HG03521 (cell line): ENCODE measurements around the gene TTC39B.

Experiments used
- ATAC-seq: cut with Tn5 transposase; IDR thresholded peaks from one replicate; pipeline ENCODE4 v1.9.1; 2021; ENCODE audit warnings: mild to moderate bottlenecking, moderate library complexity; ENCODE audit not compliant: unreplicated experiment

The TTC39B gene

DNA sequence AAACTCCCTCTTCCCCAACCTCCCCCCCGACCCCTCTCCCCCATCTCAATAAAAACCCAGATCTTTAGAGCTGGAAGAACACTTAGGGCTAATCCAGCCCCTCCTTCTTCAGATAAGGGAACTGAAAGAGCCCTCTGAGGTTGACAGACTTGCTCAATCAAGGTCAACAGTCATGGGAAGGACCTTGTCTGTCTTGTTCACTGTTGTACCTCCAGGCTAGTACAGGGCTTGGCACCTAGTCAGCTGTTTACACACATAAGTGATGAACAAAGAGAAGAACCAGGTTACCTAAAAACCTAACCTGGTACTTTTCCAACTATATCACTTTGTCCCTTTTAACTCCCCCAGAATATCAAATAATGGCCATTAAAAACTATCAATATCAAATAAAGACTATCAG, 2.4 kb downstream of the TTC39B start:
- no peak for ATAC-seq

GRCh38 chr9:15300218-15300617, 6.8 kb downstream of the TTC39B start:
- ATAC-seq = no peak

DNA sequence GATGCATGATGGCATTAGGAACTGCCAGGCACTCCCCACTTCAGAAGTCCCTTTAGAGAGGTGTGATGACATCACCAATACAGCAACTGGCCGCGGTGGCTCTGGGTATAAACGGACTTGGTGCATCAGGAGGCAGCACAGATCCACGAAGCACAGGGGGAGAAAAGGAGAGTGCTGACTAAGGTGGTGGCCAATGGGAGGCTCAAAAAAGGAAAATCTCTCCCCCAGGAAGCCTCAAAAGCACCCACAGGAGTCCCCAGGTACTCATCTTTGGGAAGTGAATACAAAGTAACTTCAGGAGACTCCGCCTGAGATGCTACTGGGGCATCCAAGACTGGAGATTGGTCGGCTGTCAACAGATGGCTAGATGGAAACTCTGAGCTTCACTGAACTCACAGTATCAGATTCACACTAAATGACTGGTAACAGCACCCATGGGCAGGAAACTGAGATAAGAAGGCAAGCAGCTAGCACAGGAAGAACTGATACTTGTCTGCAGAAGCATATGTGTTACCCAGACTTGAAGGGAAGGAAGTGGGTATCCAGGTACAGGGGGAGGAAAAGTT, 7.6 kb downstream of the TTC39B start:
- ATAC-seq = peak; percentile 80

- no peak for ATAC-seq
Observed at GRCh38 chr9:15298362-15298761, 8.7 kb downstream of the TTC39B start.

DNA sequence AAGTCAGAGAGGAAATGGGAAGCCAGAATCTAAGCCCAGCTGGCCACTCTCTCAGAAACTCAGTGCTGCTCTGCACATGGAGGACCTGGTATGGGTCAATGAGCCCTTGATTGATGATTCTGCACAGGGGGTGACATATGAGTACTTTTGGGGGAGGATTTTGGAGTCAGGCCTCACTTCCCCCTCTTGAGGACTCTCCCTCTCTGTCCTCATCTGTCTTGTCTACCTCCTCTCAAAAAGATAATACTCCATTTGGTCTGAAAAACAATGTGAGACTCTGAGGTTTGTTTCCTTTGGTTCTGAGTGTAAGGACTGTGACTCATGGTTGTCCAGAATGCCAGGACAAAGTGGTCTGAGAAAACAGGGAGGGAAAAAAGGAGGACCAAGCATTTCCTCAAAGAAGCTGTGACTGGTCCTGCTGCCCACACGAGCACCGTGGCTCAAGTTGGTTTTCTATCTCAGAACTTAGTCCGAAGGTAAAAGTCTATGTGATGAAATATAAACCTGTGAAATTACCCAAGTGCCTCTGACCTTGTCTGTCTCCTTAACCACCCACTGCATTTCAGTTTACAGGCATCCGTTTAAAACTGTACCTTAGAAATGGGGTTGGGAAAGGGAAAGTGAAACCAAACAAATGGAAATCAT, 11.1 kb downstream of the TTC39B start:
- ATAC-seq = no peak

DNA sequence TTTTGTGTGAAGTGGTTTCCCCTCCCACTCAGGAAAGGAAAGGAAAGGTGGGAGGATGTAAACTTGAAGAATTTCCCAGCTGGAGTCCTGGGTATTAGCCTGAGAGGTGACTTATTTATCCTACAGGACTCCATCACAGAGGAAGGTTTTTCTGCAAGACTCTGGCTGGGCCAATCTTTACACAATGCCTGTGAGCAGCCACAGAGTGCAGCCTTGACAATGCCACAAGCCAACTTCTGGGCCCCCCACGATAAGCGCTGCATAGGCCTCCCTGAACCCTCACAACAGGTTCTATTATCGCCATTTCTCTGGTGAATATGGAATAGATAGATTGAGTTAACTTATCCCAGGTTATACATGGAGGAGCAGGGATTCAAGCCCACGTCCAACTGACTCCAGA, 12.4 kb downstream of the TTC39B start:
- no peak for ATAC-seq

- ATAC-seq = no peak
Observed at GRCh38 chr9:15293804-15294316, 13.2 kb downstream of the TTC39B start.

DNA sequence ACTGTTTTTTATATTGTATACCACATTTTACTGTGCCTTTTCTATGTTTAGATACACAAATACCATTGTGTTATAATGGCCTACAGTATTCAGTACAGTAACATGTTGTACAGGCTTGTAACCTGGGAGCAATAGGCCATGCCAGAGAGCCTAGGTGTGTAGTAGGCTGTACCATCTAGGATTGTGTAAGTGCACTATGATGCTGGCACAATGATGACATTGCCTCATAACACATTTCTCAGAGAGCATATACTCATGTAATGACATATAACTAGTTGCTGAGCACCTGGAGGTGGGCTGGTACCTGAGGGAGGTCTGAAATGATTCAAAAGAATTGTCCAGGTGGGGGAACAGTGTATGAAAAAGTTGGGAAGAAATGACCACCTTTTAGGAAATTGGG, 13.9 kb downstream of the TTC39B start:
- ATAC-seq = no peak

- no peak for ATAC-seq
Observed at GRCh38 chr9:15289603-15290002, 17.4 kb downstream of the TTC39B start.

GRCh38 chr9:15287309-15287708, 19.7 kb downstream of the TTC39B start:
- no peak for ATAC-seq

GRCh38 chr9:15286161-15286821, 20.7 kb downstream of the TTC39B start:
- no peak for ATAC-seq

GRCh38 chr9:15282567-15283285, 24.3 kb downstream of the TTC39B start:
- no peak for ATAC-seq

DNA sequence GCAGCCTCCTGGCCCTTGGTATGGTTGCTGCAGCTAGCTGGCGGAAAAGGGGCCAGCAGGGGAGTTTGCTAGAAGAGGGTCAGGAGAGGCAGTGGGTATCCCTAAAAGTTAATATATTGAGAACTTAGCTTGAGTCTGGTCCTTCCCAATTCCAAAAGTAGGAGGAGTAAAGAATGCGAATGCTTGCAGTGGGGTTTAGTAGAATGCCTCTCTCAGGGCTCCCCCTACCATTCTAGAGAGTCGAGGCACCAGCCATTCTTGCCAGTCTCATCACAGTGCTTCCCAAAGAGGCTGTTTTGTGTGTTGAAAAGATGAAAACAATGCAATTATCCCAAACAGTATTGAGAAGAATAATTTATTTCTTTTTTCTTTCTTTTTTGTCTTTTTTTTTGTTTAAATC, 26.4 kb downstream of the TTC39B start:
- no peak for ATAC-seq

- ATAC-seq = no peak
Observed at GRCh38 chr9:15278839-15279238, 28.2 kb downstream of the TTC39B start.

- ATAC-seq = no peak
Observed at GRCh38 chr9:15278091-15278687, 28.8 kb downstream of the TTC39B start.

DNA sequence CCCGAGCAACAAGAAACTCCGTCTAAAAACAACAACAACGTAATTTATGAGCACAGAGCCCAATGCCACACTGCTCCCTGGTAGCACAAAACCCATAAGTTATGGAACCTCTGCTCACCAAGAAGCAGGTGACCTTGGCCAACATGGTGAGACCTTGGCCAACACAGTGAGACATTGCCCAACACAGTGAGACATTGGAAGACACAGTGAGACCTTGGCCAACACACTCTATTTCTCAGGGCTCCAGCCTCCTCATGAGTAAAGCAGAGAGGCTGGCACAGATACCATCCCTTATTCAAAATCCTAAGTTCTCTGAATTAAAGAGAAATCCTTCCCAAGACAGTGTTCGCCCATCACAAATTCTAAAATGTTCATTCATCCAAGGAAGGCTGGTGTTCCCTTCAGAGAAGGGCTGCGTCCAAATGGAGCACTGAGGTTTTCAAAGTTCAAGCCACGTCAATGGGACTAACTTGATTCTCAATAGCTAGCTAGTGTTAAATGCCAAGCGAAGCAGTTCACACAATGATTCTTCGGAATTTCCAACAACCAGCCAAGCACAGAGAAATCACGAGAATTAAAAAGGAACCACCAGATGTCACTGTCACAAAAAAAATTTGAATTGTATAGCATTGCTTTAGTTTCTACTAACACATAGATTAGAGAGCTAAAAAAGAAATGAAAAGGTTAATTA, 29.5 kb downstream of the TTC39B start:
- ATAC-seq = no peak

GRCh38 chr9:15276328-15276938, 30.6 kb downstream of the TTC39B start:
- no peak for ATAC-seq

DNA sequence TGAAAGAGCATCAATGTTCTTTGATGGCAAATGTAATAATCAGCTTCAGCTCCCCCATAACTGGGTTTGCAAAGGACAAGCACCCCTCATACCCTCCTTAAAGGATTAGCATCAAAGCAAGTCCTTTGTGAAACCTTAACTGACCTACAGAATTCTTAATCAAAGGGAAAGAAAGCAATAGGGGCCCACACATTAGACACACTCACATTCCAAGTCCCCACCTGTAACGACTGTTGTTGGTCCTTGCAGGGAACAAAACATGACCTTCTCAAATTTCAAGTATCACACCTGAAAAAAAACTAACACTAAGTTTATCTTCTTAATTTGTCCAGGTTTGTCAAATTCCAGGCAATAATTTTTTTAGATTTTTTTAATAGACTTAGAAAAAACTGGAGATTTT, 32.6 kb downstream of the TTC39B start:
- no peak for ATAC-seq

DNA sequence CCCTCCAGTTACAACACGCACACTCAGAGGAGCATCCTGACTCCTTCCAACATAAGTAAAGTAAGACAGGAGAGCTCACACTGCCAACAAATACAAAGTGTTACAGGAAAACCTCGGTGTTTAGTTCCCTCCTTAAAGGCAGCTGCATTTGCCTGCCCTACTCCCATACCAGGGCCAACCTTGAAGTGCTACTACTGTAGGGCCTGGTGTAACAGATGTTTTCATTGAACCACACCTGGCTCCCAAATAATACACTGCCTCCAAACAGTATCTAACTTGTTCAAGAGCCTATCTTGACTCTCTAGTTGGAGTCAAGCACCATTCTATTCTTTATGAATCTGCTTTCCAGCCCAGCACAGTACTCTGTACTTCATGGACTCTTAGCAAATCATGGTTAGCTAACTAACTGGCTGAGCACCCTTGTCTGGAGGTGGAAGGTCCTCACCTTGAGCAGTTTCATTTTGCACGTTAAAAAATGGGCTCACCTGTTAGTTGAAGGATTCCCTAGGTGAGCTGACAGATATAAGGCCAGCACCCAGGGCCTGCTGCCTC, 34.6 kb downstream of the TTC39B start:
- ATAC-seq = no peak

GRCh38 chr9:15271403-15271802, 35.6 kb downstream of the TTC39B start:
- ATAC-seq = no peak
